AG08396 (cell line): ENCODE data around the gene MGAT4C.
"Not testable (repeated sequence)": the region's sequence is repeated elsewhere in the genome, so short reads cannot be mapped to it uniquely, and the experiment has no call there.

Experiments used
- DNase-seq: peaks from one replicate; pipeline ENCODE4 v3.0.0; 2012; ENCODE audit warnings: low spot score, mixed read lengths

MGAT4C gene

DNA sequence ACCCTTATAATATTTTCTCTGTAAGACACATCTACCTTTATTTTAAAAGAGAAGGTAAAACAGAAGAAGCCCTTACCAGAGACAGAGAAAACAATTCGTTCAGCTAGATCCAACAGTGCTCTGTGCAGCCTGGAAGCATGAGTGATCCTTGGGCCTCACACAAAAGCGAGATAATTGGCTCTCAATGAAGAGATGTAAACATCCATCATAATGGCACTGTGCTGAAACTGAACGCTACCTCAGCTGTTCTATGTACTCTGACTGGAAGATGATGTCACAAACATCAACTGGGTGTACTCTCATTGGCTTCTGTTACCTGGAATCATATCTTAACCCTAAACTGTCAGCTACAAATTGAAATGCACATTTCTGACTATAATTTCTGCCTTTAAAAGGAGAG, at the start of gene MGAT4C:
Gene MGAT4C, minus strand, starts transcription at position 229 of the 400 bp plus-strand sequence.
- DNase-seq = no peak

- DNase-seq = not testable (repeated sequence)
Measured at GRCh38 chr12:86296396-86296795, 40.2 kb upstream of the MGAT4C start.

- no peak for DNase-seq
Measured at GRCh38 chr12:86293682-86294240, 37.6 kb upstream of the MGAT4C start.

DNA sequence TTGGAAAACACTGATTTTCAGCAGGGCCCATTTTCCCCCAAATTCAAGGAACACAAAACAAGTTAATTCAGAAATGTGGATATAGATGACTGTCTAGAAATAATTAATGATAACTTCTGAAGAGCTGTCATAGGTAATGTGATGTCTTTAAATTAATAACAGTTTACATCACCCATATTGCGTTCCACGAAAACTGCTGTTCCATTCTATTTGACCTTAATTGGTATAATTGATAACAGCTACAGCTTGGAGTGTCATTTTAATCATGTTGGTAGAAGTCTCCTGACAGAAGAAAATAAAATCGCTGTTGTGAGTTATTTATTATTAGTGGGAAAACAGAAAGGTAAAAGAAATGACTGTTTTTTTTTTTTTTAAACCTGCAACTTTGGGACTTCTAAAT, 36.3 kb upstream of the MGAT4C start:
- DNase-seq = no peak

DNA sequence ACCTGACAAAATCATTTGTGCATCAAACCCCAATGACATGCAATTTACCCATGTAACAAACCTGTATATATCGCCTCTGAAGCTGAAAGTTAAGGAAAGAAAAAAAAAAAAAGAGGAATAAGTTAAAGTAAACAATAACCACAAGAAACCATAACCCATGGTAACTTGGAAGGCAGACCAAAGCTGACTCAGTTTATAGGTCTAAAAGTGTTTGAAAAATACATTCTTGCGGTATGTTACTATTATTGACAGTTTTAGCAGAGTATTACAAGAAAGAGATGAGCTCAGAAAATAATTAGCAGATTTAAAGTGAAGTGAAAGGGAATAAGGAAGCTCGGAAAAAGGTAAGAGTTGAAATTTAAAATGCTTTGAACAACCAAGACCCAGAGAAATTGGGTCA, 34.4 kb upstream of the MGAT4C start:
- DNase-seq = no peak

DNA sequence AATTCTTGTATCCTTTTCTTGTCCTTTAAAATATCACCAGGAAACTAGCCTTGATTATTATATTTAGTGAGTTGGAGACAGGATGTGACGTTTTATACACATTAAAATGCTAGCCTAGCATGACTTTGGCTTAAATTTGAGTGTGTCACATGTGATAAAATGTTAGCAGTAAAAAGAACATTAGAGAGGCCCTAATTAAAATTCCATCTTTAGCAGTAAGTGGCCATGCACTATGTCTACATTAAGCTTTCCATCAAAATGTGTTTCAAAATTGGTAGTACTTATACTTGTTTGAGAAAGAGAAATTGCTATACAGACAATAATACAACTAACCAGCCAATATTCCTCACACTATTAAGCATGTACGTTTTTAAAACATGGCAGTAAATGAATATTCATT, 29.9 kb upstream of the MGAT4C start:
- no peak for DNase-seq

- no peak for DNase-seq
Measured at GRCh38 chr12:86283620-86284019, 27.4 kb upstream of the MGAT4C start.

DNA sequence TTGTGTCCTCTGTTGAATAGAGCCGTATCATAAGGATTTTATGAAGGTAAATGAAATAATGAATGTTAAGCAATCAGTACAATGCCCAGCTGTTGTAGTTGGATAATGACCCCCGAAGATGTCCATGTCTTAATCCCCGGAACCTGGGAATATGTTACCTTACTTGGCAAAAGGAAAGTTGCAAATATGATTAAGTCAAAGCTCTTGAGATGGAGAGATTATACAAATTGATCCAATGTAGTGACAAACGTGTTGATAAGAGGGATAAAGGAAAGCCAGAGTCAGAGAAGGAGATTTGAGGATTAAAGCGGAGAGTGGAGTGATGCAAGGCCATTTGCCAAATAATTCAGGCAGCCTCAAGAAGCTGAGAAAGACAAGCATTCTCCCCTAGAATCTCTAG, 19.2 kb upstream of the MGAT4C start:
- DNase-seq = no peak

GRCh38 chr12:86265329-86265695, 9.1 kb upstream of the MGAT4C start:
- DNase-seq = no peak

DNA sequence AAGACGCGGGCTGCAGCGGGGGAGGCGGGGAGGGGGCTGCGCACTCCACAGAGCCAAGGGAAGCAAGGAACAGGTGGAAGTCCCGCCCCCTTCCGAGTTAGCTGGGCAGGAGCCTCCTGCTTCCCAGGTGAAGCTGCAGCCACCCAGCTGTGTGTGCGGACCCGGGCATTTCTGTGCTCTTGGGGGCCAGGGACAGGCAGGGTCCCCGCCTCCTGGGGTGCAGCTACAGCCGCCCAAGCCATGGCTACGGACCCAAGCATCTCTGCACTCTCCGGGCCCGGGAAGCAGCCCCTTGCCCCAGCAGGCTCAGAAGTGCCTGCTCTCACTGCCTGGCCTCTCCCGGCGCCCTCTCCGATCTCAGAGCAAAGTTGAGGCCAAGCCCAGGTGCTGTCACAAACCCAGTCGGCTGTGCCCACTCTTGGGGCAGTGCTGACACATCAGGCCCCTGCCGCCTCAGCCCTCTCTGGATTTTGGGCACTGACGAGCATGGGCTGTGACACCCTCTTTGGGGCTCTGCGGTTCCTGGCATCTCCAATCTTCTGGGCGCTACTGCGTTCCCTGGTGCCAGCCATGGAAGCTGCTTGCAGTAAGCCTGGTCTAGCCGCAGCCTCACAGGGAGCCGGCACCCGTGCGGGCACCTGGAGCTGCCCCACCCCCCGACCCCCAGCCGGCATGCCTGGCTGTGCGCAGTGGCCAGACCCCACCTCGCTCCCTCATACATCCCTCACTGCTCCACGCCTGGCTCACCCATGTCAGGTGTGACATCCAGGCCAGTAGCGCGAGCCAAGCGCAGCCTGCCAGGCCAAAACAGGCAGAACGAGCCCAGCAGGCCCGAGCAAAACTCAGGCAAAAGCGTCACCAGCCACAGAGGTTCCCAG, 8.5 kb upstream of the MGAT4C start:
- DNase-seq = no peak

GRCh38 chr12:86261578-86261977, 5.4 kb upstream of the MGAT4C start:
- no peak for DNase-seq

DNA sequence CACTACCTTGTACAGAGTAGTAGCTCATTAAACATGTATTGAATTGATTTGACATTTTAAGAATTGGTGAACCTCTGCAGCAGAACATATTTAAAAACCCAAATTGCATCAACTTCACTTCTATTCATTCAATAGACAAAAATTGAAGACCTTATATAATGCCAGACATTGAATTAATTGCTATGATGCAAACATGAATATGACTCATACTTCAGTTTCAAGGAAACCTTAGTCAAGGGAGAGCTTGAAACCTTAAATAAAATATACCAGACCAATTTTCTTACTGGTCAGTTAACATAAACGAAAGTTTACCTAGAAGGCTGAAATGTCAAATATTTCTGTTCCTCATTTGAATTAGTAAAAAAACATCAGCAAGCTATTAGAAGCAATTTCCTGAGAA, 5.0 kb upstream of the MGAT4C start:
- DNase-seq = no peak

GRCh38 chr12:86260183-86260582, 4.0 kb upstream of the MGAT4C start:
- no peak for DNase-seq

DNA sequence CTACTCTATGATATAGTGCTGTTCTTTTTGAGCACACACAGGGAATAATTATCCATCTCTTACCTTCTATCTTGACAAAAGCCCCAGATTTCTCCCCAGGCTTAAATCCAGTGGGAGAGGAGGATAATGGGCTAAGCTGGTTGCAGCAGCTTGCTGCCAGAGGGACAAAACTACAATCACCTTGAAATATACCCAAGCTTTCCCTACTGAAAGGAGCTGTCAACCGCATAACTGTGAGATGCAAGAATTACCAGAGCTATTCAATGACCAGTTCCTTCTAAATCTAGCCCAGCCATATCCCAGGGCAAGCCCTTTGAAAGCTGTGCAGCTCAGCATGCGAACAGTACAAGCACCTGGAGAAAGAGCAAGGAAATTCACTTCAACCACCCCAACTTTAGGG, 943 bp upstream of the MGAT4C start:
- no peak for DNase-seq

GRCh38 chr12:86254399-86255107, 1.6 kb downstream of the MGAT4C start:
- DNase-seq = no peak

DNA sequence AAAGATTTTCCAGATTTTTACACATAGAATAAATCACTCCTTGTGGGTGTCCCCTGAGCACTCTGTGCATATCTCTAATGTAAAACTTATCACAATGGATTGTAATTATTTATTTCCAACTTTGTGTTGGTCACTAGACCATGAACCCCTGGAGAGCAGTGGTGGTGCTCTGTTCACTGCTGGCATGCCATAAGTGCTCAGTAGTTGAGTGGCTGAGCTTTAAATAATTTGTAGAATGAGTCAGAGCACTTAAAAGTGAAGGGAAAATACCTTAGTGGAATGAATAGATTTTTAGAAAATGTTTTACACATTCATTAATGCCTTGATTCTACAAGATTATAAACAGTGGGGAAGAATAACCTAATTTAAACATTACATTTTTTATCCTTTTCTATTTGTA, 6.3 kb downstream of the MGAT4C start:
- no peak for DNase-seq

DNA sequence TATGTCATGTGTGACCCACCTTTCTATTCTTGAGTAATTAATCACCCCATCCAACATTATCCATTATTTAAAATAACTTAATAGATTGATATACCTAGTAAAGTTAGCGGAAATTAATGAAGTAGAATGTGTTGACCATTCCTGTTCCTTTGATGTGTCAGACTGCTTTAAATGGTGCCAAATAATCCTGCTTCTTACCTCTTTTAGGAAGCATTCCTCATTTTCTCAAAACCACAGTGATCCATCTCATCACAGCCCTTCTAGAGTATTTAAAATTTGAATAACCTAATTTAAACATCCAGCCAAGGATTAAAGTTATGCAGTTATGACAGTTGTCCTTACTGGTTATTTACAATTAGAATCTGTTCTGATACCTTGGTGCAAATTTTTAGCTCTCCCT, 6.9 kb downstream of the MGAT4C start:
- DNase-seq = no peak

DNA sequence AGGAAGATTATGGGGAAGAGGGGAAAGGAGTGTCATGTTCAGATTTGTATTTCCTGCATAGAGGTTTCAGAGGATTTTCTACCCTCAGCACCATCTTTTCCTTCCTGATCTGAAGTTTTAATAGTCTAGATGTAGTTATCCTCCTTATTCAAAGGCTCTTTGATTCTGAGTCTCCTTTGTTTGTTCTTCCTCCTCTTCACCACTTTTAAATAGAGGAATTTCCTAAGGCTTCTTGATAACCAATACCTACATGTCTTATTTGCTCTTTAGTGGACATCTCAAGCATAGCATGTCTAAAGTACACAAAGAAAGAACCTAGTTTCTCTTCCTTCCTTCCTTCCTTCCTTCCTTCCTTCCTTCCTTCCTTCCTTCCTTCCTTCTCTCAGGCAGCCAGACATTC, 8.3 kb downstream of the MGAT4C start:
- DNase-seq = no peak

DNA sequence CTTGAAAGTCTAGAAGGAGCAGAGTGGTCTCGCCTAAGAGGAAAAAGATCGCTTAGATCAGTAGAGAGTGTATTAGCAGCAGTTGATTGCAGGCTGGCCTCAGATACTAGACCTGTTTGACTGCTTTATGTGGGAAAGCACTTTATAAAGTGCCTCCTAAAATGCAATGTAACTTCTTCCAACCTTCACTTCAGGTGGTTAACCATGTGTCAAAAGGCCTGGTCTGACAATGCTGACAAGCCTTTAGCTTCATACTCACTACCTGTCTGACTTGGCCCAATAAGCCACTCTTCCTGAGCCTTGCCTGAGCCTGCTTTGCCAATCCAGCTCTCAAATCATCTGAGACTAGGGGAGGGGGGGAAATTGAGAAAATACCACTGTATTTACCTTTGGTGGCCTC, 14.6 kb downstream of the MGAT4C start:
- no peak for DNase-seq

GRCh38 chr12:86234316-86234855, 21.8 kb downstream of the MGAT4C start:
- DNase-seq = no peak

DNA sequence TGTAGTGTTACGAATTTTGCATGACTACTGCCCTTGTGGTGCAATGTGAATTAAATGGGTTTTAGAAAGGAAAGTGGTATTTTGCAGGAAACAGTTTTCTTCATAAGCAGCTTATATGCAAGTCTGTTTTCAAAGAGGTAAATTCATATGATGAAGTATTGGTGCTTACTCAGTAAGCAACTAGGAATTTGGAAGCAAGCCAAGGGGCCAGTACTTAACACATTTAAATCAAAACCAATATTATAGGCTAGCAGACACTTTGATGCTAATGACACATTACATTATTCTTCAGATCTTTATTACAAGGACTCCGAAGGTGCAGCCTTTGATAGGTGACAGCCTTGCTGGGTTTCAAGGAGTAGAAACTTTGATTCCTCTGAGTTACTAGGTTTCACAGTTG, 23.1 kb downstream of the MGAT4C start:
- no peak for DNase-seq

- DNase-seq = no peak
Measured at GRCh38 chr12:86230516-86231146, 25.6 kb downstream of the MGAT4C start.

GRCh38 chr12:86229772-86230171, 26.4 kb downstream of the MGAT4C start:
- no peak for DNase-seq
